Activated CD4-positive, alpha-beta T cell treated with anti-CD3 and anti-CD28 coated beads, Interleukin-2, amount 50 U/mL, for 24 hours (primary cell): Measurements from ENCODE around the gene ABHD10.

Experiments used
- DNase-seq, 2 donors: peaks; one replicate each; pipeline ENCODE4 v3.0.0-alpha.2; 2020; ENCODE audit warnings: low read depth in 1 of 2, low spot score in 1 of 2

Gene ABHD10

DNA sequence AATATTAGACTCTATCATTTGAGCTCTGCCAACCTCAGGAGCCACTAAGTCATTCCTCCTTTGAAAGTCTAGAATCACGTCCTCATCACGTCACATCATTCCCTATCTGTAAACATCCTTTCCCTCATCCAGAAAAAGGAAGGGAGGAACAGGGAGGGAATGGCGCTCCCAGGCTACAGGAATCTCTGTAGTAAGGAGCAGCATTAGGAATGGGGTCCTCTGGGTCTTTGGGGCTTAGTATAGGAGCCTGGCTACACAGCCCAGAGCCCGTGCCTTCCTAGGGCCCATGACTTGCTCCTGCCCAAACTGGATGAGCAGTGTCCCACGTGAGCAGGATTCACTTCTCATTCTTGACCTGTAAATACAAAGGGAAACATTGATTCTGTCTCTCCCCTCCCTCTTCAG, 21.5 kb downstream of the ABHD10 start:
- no peak for DNase-seq

DNA sequence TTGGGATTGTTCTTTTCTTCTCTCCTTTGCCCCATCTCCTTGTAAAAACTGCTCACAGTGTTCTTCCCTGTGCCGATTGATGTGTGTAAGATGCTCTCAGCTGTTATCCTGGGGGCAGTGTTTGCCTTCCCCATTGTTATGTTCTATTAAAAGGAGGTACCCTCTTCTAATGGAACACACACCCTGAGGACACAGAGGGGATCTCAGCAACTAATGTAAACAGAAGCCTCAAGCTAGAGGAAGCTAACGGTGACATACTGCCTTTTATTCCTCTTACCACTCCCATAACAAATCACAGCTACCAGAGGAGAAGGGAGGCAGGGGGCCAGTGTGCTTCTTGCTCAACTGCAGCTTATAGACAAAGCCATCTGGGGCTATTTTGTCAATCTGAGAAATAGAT, 22.1 kb downstream of the ABHD10 start:
- DNase-seq = no peak

DNA sequence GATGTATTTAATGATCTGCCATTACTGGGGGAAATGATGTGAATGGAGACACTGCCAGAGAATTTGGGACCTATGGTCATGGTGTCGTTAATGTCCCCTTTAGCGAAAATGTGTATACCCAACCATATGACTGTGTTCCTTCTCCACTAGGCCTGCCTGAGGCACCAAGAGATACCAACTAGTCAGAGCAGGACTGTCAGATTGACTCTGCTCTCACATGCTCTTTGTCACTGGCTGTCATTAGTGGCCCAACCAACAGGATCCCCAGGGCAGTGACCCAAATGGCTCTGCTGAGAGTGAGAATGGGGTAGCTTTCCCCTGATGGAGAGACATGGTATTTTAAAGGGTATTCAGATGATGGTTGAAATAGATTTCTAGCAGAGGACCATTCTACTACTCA, 22.7 kb downstream of the ABHD10 start:
- no peak for DNase-seq

DNA sequence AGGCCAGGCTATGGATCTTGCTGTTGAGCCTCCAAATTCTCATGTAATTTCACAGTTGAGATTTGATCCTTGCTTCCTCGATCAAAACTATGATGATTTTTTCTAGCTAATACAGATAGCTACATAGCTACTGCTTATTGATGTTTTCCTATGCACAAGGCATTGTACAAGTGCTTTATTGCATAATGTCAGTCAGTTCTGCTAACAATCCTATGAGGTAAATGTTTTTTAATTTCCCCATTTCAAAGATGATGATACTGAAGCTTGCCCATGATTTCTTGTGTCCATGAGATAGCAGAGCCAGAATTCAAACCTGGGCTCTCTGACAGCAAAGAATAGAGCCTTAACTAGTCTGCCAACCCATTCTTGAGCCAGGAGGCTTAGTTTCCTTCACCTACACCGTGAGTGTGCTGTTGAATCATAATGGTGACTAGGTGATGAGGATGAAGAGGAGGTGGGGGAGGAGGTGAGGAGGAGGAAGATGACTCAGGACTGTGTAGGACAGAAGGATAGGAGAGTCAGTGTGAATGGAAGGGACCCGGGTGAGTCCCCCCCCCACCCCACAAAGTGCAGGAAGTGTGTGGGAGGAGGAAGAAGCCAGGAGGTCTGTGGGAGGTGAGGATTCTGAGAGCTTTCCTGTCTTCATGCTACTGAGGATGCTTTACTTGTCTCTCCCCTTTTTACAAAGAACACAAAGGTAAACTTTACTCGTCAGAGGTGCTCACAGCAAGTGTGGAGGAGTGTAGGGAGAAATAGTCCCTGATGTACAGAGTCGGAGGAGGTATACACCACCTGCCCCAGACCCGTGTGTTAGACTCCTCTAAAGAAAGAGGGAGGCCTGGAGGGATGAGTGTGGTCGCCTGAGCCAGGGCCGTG, 23.5 kb downstream of the ABHD10 start:
- DNase-seq = peak; percentile 28 to 54

- DNase-seq = no peak
Observed at GRCh38 chr3:112003321-112004080, 24.7 kb downstream of the ABHD10 start.

GRCh38 chr3:112004187-112004586, 25.4 kb downstream of the ABHD10 start:
- DNase-seq = no peak

GRCh38 chr3:112004669-112005068, 25.8 kb downstream of the ABHD10 start:
- no peak for DNase-seq

DNA sequence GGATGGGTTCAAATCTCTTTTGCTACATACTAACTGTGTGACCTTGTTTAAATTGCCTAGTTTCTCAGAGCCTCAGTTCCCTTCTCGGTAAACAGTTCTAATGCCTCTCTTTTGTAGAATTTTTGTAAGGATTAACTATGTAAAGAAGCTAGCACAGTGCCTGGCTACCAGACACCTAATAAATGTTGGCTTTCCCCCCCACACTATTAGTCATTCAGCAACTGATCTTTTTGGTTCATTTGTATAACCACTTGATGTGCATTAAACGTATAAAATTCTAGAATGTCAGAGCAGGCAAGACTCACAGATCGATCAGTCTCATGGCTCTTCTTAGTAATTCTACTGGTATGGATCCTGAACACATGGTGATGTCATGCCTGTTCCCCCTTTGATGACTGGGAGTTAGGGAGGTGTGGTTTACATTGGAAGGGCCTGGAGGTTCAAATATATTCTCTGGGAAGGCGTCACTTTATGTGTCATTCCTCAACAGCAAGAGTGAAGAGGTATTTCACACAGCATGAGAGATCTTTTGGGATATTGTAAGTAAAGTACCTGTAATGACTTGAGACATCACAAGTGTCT, 26.4 kb downstream of the ABHD10 start:
- no peak for DNase-seq

- no peak for DNase-seq
Observed at GRCh38 chr3:112007633-112008032, 28.8 kb downstream of the ABHD10 start.

DNA sequence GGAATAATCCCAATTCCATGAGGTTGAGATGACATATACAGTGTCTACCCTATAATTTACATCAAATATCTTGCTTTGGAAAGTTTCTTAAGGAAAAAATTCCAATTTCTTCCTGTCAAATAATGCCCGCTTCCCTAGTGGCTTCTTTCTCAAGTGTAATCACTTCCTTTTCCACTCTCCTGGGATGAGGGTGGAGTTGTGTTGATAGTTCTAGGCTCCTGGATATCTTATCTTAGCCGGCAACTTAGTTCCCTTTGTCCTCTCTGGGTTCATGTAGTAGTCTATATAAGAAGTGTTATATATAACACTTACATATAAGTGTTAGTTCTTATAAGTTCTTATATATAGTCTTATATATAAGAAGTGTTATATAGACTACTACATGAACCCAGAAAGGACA, 30.8 kb downstream of the ABHD10 start:
- no peak for DNase-seq

- no peak for DNase-seq
Observed at GRCh38 chr3:112010636-112011035, 31.8 kb downstream of the ABHD10 start.

DNA sequence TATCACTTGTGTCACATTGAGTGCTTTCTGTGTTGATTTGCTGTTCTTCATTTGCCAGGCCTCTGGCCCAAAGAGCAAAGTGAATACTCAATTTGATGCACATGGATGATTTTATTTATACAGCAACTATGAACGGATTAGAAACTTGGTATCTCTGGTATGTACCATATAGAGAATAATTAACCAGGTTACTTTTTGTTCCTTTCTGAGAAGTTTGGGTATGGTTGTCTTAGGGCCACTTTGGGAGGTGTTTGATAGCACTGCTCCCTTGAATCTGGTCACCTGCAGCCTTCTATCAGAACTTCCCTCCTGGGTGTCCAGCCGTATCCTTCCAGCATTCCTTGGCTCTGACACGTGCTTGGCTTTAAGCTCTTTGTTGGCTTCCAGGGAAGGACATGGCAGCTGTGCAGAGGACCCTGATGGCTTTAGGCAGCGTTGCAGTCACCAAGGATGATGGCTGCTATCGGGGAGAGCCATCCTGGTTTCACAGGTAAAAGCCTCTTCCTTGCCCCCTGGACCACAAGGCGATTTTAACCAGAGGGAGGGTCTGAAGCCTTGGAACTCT, 32.6 kb downstream of the ABHD10 start:
- no peak for DNase-seq

DNA sequence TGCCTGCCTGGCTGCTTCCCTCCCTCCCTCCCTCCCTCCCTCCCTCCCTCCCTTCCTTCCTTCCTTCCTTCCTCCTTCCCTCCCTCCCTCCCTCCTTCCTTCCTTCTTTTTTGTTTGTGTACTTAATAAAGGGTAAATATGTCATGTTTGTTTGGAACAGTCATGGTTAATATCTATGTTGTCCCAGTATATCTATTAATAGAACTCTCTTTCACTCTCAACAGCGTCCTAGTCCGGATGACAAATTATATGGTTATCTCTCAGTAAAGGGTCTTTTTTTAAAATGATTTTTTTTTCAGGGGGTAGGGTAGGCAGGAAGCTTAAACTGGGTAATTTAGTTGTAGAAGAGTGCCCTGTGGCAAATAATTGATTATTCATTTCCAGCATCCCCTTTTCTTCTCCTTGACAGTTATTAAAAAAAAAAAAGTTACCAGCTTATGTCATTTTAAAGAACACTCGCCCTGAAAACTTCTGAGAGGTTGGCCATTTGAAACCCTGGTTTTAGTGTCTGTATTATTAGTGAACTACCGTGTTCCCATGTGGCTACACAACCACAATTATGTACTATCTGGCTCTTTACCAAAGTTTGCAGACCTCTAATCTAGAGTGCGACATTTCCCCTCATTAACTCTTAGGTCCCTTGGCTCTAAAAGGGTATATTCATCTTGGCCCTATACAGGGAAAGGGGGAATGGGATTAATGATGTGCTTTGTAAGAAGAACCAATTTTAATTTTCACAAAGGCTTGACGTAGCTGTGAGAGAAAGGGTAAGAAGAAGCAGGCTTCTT, 33.6 kb downstream of the ABHD10 start:
- DNase-seq = no peak

GRCh38 chr3:112013058-112013783, 34.4 kb downstream of the ABHD10 start:
- peak; percentile 32 to 70 for DNase-seq

GRCh38 chr3:112013784-112014143, 34.9 kb downstream of the ABHD10 start:
- no peak for DNase-seq

DNA sequence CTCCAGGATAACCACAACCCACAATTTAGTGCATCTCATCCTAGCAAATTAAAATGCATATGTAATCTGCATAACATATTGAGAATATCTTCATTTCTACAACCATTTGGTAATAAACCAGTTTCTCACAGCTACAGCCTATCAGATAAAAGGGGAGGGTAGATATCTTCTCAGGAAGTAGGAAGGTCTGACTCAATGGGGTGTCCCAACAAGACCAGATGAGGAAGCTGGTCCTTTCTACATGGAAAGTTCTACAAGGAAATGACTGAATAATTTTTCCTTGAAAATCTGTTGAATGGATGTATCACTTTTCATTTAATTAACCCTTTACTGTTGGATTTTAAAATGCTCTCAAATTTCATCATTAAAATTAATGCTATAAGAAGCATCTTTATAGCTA, 38.3 kb downstream of the ABHD10 start:
- DNase-seq = no peak

DNA sequence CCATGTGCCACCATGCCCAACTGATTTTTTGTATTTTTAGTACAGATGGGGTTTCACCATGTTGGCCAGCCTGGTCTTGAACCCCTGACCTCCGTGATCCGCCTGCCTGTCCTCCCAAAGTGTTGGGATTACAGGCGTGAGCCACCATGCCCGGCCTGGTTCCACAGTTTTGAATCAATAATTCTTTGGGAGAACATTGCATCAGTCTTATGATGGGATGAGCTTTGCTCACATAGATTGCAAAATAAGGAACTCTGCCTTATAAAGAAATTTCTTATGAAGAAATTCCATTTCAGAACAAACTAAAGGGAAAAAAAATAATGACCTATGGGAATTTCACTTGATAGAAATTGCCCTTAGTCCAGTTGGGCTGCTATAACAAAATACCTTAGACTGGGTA, 39.9 kb downstream of the ABHD10 start:
- no peak for DNase-seq

GRCh38 chr3:112019716-112020115, 40.9 kb downstream of the ABHD10 start:
- DNase-seq = no peak

DNA sequence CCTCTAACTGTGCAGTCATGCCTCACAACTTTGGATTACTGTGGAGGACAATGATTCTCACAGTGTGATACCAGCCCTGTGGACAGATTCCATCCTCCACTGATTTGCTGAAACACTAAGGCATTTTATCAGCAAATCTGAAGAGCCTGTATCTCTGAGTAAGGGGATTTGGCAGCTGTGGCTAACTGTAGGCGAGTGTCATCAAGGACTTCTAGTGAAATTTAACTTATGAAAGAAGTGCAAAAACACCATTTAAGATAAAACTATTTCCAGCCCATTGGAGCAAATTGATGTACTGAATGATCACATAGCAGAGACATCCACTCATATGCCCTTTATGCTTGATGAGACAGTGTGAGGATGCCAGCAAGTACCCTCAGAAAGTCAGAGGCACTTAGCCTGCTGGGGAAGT, 41.9 kb downstream of the ABHD10 start:
- DNase-seq = no peak

- DNase-seq = no peak
Observed at GRCh38 chr3:112027142-112027541, 48.3 kb downstream of the ABHD10 start.
